ENCODE measurements around the gene PCNX1. TPM values are rescaled to one million over a fixed set of nuclear protein-coding genes. Genes with fewer than 3 reads are reported as not detected.

PCNX1 gene
- total RNA-seq, 2 donors from 2014 or later = 52.3 to 85.9 TPM

GRCh38 chr14:70917633-70918032 lies 10.4 kb downstream of the PCNX1 start:
- ATAC-seq (ENCODE audit: insufficient number of reproducible peaks, low FRiP score, low read depth) (no peak), DNase-seq (ENCODE audit: low spot score) (no peak)
- H3K4me3 ChIP-seq = no peak overlapping the region
- H3K27me3 ChIP-seq (replicated peaks; ENCODE audit: insufficient read depth) = no peaks in the 10 kb centered on the region
- TF ChIP-seq, protein P1, sequence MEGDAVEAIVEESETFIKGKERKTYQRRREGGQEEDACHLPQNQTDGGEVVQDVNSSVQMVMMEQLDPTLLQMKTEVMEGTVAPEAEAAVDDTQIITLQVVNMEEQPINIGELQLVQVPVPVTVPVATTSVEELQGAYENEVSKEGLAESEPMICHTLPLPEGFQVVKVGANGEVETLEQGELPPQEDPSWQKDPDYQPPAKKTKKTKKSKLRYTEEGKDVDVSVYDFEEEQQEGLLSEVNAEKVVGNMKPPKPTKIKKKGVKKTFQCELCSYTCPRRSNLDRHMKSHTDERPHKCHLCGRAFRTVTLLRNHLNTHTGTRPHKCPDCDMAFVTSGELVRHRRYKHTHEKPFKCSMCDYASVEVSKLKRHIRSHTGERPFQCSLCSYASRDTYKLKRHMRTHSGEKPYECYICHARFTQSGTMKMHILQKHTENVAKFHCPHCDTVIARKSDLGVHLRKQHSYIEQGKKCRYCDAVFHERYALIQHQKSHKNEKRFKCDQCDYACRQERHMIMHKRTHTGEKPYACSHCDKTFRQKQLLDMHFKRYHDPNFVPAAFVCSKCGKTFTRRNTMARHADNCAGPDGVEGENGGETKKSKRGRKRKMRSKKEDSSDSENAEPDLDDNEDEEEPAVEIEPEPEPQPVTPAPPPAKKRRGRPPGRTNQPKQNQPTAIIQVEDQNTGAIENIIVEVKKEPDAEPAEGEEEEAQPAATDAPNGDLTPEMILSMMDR (IDR thresholded peaks at IDR 0.05) = no peak
- H3K4me1 ChIP-seq (ENCODE audit: control insufficient read depth in 1 of 2, low read depth in 2 of 2) = peaks cover 26 to 33% of the 10 kb centered on the region in 2 donors
- H3K36me3 ChIP-seq = no peaks in the 10 kb centered on the region
- no peak overlapping the region for H3K27ac ChIP-seq
- no peaks in the 10 kb centered on the region for H3K9me3 ChIP-seq

DNA sequence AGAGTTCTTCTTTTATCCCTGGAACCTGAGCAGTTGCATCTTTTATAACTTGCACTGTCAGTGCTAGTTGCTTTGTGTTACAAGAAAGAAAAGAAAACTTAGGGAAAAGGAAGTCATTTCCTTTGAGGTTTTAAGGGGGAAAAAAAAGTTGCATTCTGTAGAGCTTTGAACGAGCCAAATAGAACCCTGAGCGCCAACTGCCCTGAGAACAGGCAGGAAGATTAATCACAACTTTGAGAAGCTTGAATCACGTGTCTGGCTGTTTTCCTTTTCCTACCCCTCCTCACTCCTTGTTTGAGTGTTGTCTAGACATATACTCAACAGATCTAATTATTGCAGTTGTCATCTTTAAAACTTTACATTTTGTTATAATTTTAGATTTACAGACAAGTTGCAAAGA lies 12.5 kb downstream of the PCNX1 start:
- ATAC-seq (ENCODE audit: insufficient number of reproducible peaks, low FRiP score, low read depth) = no peak

GRCh38 chr14:70920608-70921007 lies 13.3 kb downstream of the PCNX1 start:
- Histone ChIP-seq H3K4me3 (no peak overlapping the region), H3K27me3 (replicated peaks; ENCODE audit: insufficient read depth) (no peaks in the 10 kb centered on the region), H3K9me3 (no peaks in the 10 kb centered on the region), H3K4me1 (ENCODE audit: control insufficient read depth in 1 of 2, low read depth in 2 of 2) (peaks cover 30 to 35% of the 10 kb centered on the region in 2 donors), H3K36me3 (no peaks in the 10 kb centered on the region), H3K27ac (no peak overlapping the region)
- TF ChIP-seq, protein P1 (IDR thresholded peaks at IDR 0.05) = no peak
- DNase-seq (ENCODE audit: low spot score) (no peak), ATAC-seq (ENCODE audit: insufficient number of reproducible peaks, low FRiP score, low read depth) (no peak)

More for the DNA sequence above, 12.5 kb downstream of the PCNX1 start:
- Histone ChIP-seq H3K36me3 (no peaks in the 10 kb centered on the region), H3K9me3 (no peaks in the 10 kb centered on the region), H3K27ac (no peak overlapping the region), H3K4me1 (ENCODE audit: control insufficient read depth in 1 of 2, low read depth in 2 of 2) (peaks cover 29 to 31% of the 10 kb centered on the region in 2 donors), H3K4me3 (peak overlapping the region; percentile 5), H3K27me3 (replicated peaks; ENCODE audit: insufficient read depth) (no peaks in the 10 kb centered on the region)
- no peak for DNase-seq (ENCODE audit: low spot score)
- TF ChIP-seq, protein P1 (IDR thresholded peaks at IDR 0.05) = no peak

GRCh38 chr14:70921669-70922068 lies 14.4 kb downstream of the PCNX1 start:
- Histone ChIP-seq H3K27me3 (replicated peaks; ENCODE audit: insufficient read depth) (no peaks in the 10 kb centered on the region), H3K4me3 (no peak overlapping the region), H3K27ac (no peak overlapping the region), H3K9me3 (no peaks in the 10 kb centered on the region), H3K36me3 (no peaks in the 10 kb centered on the region), H3K4me1 (ENCODE audit: control insufficient read depth in 1 of 2, low read depth in 2 of 2) (peaks cover 35 to 38% of the 10 kb centered on the region in 2 donors)
- DNase-seq (ENCODE audit: low spot score) (no peak), ATAC-seq (ENCODE audit: insufficient number of reproducible peaks, low FRiP score, low read depth) (no peak)
- TF ChIP-seq, protein P1 (IDR thresholded peaks at IDR 0.05) = no peak

DNA sequence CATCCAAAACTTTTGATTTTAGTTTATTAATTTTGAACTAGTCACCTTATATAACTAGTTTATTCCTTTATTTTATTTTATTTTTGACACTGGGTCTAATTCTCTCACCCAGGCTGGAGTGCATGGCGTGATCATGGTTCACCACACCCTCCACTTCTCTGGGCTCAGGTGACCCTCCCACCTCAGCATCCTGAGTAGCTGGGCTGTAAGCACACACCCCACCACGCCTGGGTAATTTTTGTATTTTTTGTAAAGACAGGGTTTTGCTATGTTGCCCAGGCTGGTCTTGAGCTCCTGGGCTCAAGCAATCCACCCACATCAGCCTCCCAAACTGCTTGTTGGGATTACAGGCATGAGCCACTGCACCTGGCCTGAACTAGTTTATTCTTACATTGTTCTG lies 17.3 kb downstream of the PCNX1 start:
- Histone ChIP-seq H3K27ac (no peak overlapping the region), H3K4me3 (no peak overlapping the region), H3K27me3 (replicated peaks; ENCODE audit: insufficient read depth) (no peaks in the 10 kb centered on the region), H3K9me3 (no peaks in the 10 kb centered on the region), H3K36me3 (no peaks in the 10 kb centered on the region), H3K4me1 (ENCODE audit: control insufficient read depth in 1 of 2, low read depth in 2 of 2) (peaks cover 36% of the 10 kb centered on the region in 2 donors)
- TF ChIP-seq, protein P1 (IDR thresholded peaks at IDR 0.05) = no peak
- DNase-seq (ENCODE audit: low spot score) (no peak), ATAC-seq (ENCODE audit: insufficient number of reproducible peaks, low FRiP score, low read depth) (no peak)
